Parathyroid adenoma (tissue), 2 donors: Measurements from ENCODE around the gene RBM19.

Source experiments
- H2AFZ ChIP-seq: fragments of 300-600 bp; sonication (generic); one replicate; pipeline ENCODE4 v1.7.0; 2017; ENCODE audit warnings: antibody characterized with exemption, mild to moderate bottlenecking
- H3K27ac ChIP-seq: fragments of 300-600 bp; sonication (generic); one replicate; pipeline ENCODE4 v1.7.0; 2017
- H3K27me3 ChIP-seq: fragments of 300-600 bp; sonication (generic); one replicate; pipeline ENCODE4 v1.7.0; 2017; ENCODE audit warnings: low read length; ENCODE audit not compliant: control insufficient read depth, insufficient read depth
- H3K36me3 ChIP-seq: fragments of 300-600 bp; sonication (generic); one replicate; pipeline ENCODE4 v1.7.0; 2017; ENCODE audit warnings: low read length; ENCODE audit not compliant: control insufficient read depth, insufficient read depth
- H3K4me1 ChIP-seq: fragments of 300-600 bp; sonication (generic); one replicate; pipeline ENCODE4 v1.7.0; 2017; ENCODE audit warnings: control low read depth
- H3K4me2 ChIP-seq: fragments of 300-600 bp; sonication (generic); one replicate; pipeline ENCODE4 v1.7.0; 2017; ENCODE audit warnings: low read length
- H3K4me3 ChIP-seq: fragments of 300-600 bp; sonication (generic); one replicate; pipeline ENCODE4 v1.7.0; 2017; ENCODE audit warnings: low read depth, low read length
- H3K79me2 ChIP-seq: fragments of 300-600 bp; sonication (generic); one replicate; pipeline ENCODE4 v1.7.0; 2017; ENCODE audit warnings: control low read depth
- H3K9ac ChIP-seq: fragments of 300-600 bp; sonication (generic); one replicate; pipeline ENCODE4 v1.7.0; 2017; ENCODE audit warnings: mild to moderate bottlenecking
- H3K9me3 ChIP-seq: fragments of 300-600 bp; sonication (generic); one replicate; pipeline ENCODE4 v1.7.0; 2017; ENCODE audit warnings: low read length; ENCODE audit not compliant: control insufficient read depth
- TF ChIP-seq, protein P1 (sequence below): fragments of 300-600 bp; sonication (generic); IDR thresholded peaks from one replicate; pipeline ENCODE4 v1.7.0; 2017; ENCODE audit warnings: antibody characterized with exemption, mild to moderate bottlenecking
- donor health status: primary hyperparathyroidism.

The RBM19 gene

GRCh38 chr12:113852695-113853490, 113.2 kb downstream of the RBM19 start:
- no peaks in the 10 kb centered on the region for H3K79me2 ChIP-seq

DNA sequence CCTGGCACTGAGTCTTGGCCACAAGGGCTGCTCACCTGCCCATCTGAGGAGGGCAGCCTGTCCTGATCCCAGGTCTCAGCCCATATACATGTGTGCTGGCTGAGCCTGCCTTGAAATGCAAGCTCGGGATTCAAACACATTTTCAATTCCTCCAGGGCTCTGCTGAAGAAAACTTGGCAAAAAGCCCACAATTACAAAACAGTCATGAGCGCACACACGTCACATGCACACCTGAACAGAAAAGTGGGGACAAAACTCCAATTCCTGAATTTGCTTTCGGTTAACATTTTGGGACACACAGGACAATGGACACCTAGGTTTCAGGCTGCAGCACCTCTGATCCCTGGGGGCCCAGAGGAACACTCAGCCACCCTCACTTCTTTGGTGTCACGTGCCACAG, 113.9 kb downstream of the RBM19 start:
- H3K27me3 ChIP-seq = no peaks in the 10 kb centered on the region
- no peak overlapping the region for H3K27ac ChIP-seq
- TF ChIP-seq, protein P1, sequence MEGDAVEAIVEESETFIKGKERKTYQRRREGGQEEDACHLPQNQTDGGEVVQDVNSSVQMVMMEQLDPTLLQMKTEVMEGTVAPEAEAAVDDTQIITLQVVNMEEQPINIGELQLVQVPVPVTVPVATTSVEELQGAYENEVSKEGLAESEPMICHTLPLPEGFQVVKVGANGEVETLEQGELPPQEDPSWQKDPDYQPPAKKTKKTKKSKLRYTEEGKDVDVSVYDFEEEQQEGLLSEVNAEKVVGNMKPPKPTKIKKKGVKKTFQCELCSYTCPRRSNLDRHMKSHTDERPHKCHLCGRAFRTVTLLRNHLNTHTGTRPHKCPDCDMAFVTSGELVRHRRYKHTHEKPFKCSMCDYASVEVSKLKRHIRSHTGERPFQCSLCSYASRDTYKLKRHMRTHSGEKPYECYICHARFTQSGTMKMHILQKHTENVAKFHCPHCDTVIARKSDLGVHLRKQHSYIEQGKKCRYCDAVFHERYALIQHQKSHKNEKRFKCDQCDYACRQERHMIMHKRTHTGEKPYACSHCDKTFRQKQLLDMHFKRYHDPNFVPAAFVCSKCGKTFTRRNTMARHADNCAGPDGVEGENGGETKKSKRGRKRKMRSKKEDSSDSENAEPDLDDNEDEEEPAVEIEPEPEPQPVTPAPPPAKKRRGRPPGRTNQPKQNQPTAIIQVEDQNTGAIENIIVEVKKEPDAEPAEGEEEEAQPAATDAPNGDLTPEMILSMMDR = no peak
- H3K9ac ChIP-seq = no peak overlapping the region
- no peaks in the 10 kb centered on the region for H3K36me3 ChIP-seq
- H3K4me3 ChIP-seq = no peak overlapping the region
- H3K4me2 ChIP-seq = no peak overlapping the region
- no peak overlapping the region for H2AFZ ChIP-seq
- no peaks in the 10 kb centered on the region for H3K79me2 ChIP-seq
- H3K4me1 ChIP-seq = no peaks in the 10 kb centered on the region
- H3K9me3 ChIP-seq = no peaks in the 10 kb centered on the region

More at GRCh38 chr12:113852695-113853490, 113.2 kb downstream of the RBM19 start:
- Histone ChIP-seq H3K9me3 (no peaks in the 10 kb centered on the region), H3K27ac (no peak overlapping the region), H3K9ac (no peak overlapping the region), H3K4me1 (no peaks in the 10 kb centered on the region), H3K4me2 (no peak overlapping the region), H3K4me3 (no peak overlapping the region), H3K27me3 (no peaks in the 10 kb centered on the region), H3K36me3 (no peaks in the 10 kb centered on the region), H2AFZ (no peak overlapping the region)
- TF ChIP-seq, protein P1 = no peak

DNA sequence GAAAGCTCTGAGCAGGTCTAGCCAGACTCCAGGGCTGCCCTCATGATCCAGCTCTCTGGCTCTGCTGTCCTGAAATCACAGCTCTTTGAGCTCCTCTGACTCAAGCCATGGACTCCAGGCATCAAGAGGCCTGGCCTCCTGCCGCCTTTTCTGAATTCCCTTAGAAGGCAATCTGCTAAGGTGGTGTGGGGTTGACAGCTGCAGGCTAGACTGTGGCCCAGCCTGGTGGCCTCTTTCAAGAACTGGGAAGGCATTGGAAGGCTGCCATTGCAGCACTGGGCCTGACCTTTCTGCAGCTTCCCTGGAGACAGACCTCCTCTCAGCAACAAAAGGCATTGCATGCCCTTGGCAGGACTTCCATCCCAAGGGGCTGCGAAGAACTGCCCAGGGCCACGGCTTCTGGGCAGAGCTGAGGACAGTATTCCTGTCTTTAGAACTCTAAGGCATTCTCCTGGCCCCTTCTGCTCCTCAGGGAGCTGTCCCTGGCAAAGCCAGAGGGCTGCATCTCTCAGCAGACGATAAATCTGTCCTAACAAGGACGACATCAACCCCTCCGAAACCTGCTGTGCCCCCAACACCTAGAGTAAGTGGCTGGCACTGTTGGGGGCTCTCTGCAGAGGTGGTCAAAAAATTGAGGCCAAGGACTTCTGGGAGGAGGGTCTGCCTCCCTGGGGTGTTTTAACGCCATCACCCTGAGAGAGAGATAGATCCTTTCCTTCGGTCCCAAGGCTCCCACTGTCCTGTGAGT, 115.6 kb downstream of the RBM19 start:
- Histone ChIP-seq H3K27me3 (no peaks in the 10 kb centered on the region), H3K4me1 (no peaks in the 10 kb centered on the region), H3K79me2 (no peaks in the 10 kb centered on the region), H3K27ac (no peak overlapping the region), H3K9ac (no peak overlapping the region), H3K36me3 (no peaks in the 10 kb centered on the region), H3K9me3 (no peaks in the 10 kb centered on the region), H3K4me2 (no peak overlapping the region), H2AFZ (no peak overlapping the region), H3K4me3 (no peak overlapping the region)
- TF ChIP-seq, protein P1 = no peak

DNA sequence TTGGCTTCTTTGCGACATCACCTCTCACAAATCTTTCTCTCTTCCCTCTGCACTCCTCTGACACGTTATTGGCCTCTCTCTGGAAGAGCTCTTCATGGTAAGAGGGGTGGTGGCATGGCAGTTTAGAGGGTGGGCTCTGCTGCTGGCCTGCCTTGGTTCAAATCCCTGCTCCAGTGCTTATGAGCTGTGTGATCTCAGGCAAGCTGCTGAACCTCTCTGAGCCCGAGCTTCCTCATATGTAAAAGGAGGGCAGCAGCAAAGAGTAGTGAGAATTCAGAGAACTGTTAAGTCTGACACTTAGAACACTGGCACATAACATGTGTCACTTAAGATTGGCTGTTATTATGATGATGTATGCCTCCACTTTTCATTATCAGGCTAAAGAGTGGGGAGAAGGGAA, 118.3 kb downstream of the RBM19 start:
- H3K79me2 ChIP-seq = no peaks in the 10 kb centered on the region
- no peak overlapping the region for H3K9ac ChIP-seq
- TF ChIP-seq, protein P1 = no peak
- H3K27ac ChIP-seq = no peak overlapping the region
- no peaks in the 10 kb centered on the region for H3K27me3 ChIP-seq
- no peak overlapping the region for H3K4me2 ChIP-seq
- H3K9me3 ChIP-seq = no peaks in the 10 kb centered on the region
- no peak overlapping the region for H2AFZ ChIP-seq
- no peaks in the 10 kb centered on the region for H3K36me3 ChIP-seq
- H3K4me1 ChIP-seq = no peaks in the 10 kb centered on the region
- H3K4me3 ChIP-seq = no peak overlapping the region
